Gastrocnemius medialis (tissue), 4 donors: ENCODE measurements around the gene XPA. TPM values are rescaled to one million over a fixed set of nuclear protein-coding genes. Genes with fewer than 3 reads are reported as not detected.
A peak's percentile ranks its signal among the peaks of the same experiment; 100 is the strongest.

ENCODE experiments used
- ATAC-seq, 2 donors: fragments of 150-250 bp; one replicate each; pipeline ENCODE4 v1.9.1; 2016
- DNase-seq, 2 donors: peaks; one replicate each; pipeline ENCODE4 v3.0.0-alpha.2; 2019
- H3K27ac ChIP-seq, 4 donors: fragments of 200-600 bp; sonication (generic); 1 replicate in 1 of 4; 2 replicates in 3 of 4; pipeline ENCODE4 v1.5.1; 2016 to 2018; ENCODE audit warnings: mild to moderate bottlenecking in 2 of 4, moderate library complexity in 1 of 4
- H3K27me3 ChIP-seq, 3 donors: fragments of 200-600 bp; sonication (generic) in 2 of 3; 1 replicate in 1 of 3; 2 replicates in 2 of 3; pipeline versions ENCODE4 v1.5.1 to v1.6.0; 2016 to 2019; ENCODE audit warnings: mild to moderate bottlenecking in 1 of 3, moderate library complexity in 1 of 3
- H3K36me3 ChIP-seq, 2 donors: fragments of 200-600 bp; sonication (generic) in 1 of 2; one replicate each; pipeline ENCODE4 v1.5.1; 2017 to 2018
- H3K4me1 ChIP-seq, 2 donors: fragments of 200-600 bp; sonication (generic) in 1 of 2; one replicate each; pipeline ENCODE4 v1.5.1; 2016 to 2017; ENCODE audit warnings: mild to moderate bottlenecking in 2 of 2
- H3K4me3 ChIP-seq, 4 donors: fragments of 200-600 bp; sonication (generic) in 3 of 4; 1 replicate in 1 of 4; 2 replicates in 3 of 4; pipeline ENCODE4 v1.5.1; 2016 to 2019; ENCODE audit warnings: mild to moderate bottlenecking in 2 of 4
- H3K9me3 ChIP-seq, 3 donors: fragments of 200-600 bp; sonication (generic) in 2 of 3; 1 replicate in 1 of 3; 2 replicates in 2 of 3; pipeline ENCODE4 v1.5.1; 2016 to 2019
- POLR2A ChIP-seq, 2 donors: fragments of 450-650 bp; IDR thresholded peaks; one replicate each; pipeline ENCODE4 v1.6.1; 2017; ENCODE audit warnings: antibody characterized with exemption in 2 of 2, mild to moderate bottlenecking in 2 of 2, moderate library complexity in 2 of 2
- in situ Hi-C, 4 donors: fragments of 200-750 bp; cut with MboI; loops; one replicate each; pipeline versions ENCODE4 v1.15.0 to v1.8.0; 2017; ENCODE audit warnings: low sequenced_read_pairs in 4 of 4
- intact Hi-C: fragments of 100-400 bp; cut with DNase I; formaldehyde crosslinking; loops from one replicate; pipeline ENCODE4 v1.15.1; 2023; ENCODE audit warnings: low total_unique reads
- total RNA-seq, 4 donors: library from RNA; depleted of rRNA; stranded (reverse); fragments of >200 nt; gene quantifications; one replicate each; pipeline versions ENCODE4 v1.1.0 to v1.2.3, GENCODE V29; 2016
- TF ChIP-seq, protein P1 (sequence below), 5 experiments: fragments of 450-650 bp in 3 of 5; fragments of 200-600 bp in 2 of 5; sonication (generic) in 2 of 5; IDR thresholded peaks in 4 of 5; conservative IDR thresholded peaks in 1 of 5; 1 replicate in 4 of 5; 2 replicates in 1 of 5; pipeline ENCODE4 v1.5.1; 2016 to 2019; ENCODE audit warnings: antibody characterized with exemption in 5 of 5, mild to moderate bottlenecking in 3 of 5, moderate library complexity in 3 of 5

Gene XPA
- total RNA-seq, 4 donors from 2014 or later: 4.8 to 14.8 (median 9.7) TPM

- in situ Hi-C loops (no loop called here), intact Hi-C loops (loop anchor here (2.0 to 10.0 kb wide), 6 partner anchors 63 to 1219 kb away; partner anchors contain the start of genes ANKS6, ANP32B, TBC1D2 and XPA)
- TF ChIP-seq, protein P1, sequence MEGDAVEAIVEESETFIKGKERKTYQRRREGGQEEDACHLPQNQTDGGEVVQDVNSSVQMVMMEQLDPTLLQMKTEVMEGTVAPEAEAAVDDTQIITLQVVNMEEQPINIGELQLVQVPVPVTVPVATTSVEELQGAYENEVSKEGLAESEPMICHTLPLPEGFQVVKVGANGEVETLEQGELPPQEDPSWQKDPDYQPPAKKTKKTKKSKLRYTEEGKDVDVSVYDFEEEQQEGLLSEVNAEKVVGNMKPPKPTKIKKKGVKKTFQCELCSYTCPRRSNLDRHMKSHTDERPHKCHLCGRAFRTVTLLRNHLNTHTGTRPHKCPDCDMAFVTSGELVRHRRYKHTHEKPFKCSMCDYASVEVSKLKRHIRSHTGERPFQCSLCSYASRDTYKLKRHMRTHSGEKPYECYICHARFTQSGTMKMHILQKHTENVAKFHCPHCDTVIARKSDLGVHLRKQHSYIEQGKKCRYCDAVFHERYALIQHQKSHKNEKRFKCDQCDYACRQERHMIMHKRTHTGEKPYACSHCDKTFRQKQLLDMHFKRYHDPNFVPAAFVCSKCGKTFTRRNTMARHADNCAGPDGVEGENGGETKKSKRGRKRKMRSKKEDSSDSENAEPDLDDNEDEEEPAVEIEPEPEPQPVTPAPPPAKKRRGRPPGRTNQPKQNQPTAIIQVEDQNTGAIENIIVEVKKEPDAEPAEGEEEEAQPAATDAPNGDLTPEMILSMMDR (IDR thresholded peaks at IDR 0.05 in 4 of 5, conservative IDR thresholded peaks at IDR 0.05 in 1 of 5): no peak
- TF ChIP-seq POLR2A (IDR thresholded peaks at IDR 0.05): no peak
- ATAC-seq (peak; percentile 7 to 8), DNase-seq (no peak)
- Histone ChIP-seq H3K4me1 (peaks cover 56 to 60% of the 10 kb centered on the region in 2 donors), H3K27me3 (no peaks in the 10 kb centered on the region), H3K27ac (peak overlapping the region; percentile 91 to 99 (median 98)), H3K4me3 (peak overlapping the region; percentile 86 to 92 (median 88)), H3K36me3 (no peaks in the 10 kb centered on the region), H3K9me3 (no peaks in the 10 kb centered on the region)
Observed at GRCh38 chr9:97633859-97634490, 63.2 kb downstream of the XPA start.

DNA sequence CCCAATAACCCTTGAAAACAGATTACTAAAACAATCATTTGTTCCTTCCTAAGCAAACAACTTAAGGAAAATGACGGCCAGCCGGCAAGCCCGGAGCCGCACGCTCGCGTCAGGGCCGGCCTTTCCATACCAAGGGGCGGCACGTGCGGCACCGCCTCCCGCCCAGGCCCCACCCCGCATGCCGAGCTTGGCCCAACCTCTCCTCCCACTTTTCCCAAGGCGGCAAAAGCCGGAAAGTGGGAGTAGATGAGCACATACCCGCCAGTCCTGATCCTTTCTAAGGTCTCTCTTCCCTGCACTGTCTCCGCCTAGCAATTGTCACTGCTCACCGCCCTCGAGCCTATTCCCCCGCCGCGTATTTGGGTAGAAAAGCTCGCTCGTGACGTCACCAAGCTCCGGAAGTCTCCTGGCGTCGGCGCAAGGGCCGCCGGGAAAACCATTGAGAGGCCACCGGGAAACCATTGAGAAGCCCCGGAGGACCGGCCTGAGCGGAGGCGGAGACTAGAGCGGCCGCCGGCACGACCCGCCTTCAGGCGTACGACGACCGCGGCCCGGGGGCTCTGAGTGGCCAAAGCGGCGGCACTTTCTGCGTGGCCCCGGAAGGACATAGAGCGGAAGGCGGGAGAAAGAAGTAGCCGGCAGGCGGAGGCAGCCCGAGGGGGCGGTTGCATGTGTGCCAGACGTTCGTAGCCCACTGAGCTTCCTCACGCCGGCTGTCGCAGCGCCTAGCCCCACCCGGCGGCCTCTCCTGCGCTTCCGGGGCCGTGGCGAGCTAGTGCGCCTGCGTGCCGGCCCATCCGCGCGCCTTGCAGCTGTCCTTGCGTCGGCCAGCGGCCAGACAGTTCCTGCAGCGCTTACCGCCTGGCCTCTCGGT lies 63.9 kb downstream of the XPA start, which contains the start of the genes NCBP1 and TSTD2:
Gene NCBP1, plus strand, starts transcription at position 837 of the 874 bp plus-strand sequence. CDS start 61 bp downstream, outside the sequence.
Gene TSTD2, minus strand, starts transcription at position 384 of the 874 bp plus-strand sequence. CDS start 5,806 bp downstream, outside the sequence.
- in situ Hi-C loops (no loop called here), intact Hi-C loops (loop anchor here (2.0 to 10.0 kb wide), 6 partner anchors 64 to 1218 kb away; partner anchors contain the start of genes ANKS6, ANP32B, TBC1D2 and XPA)
- Histone ChIP-seq H3K36me3 (no peaks in the 10 kb centered on the region), H3K4me1 (peaks cover 53 to 56% of the 10 kb centered on the region in 2 donors), H3K9me3 (no peaks in the 10 kb centered on the region), H3K27me3 (no peaks in the 10 kb centered on the region), H3K4me3 (peak within 1 kb of the TSS; percentile 86 to 92 (median 88)), H3K27ac (peak within 1 kb of the TSS; percentile 91 to 99 (median 98))
- TF ChIP-seq POLR2A (IDR thresholded peaks at IDR 0.05): peak; percentile 83 to 87
- TF ChIP-seq, protein P1 (IDR thresholded peaks at IDR 0.05 in 4 of 5, conservative IDR thresholded peaks at IDR 0.05 in 1 of 5): peak in 1 of 5 experiments; percentile 8
- DNase-seq (peak; percentile 96 to 98), ATAC-seq (peak; percentile 87 to 88)

- peak; percentile 16 to 42 for ATAC-seq
- H3K4me3 ChIP-seq: peak overlapping the region; percentile 86 to 92 (median 88)
- peak; percentile 29 to 55 for DNase-seq
- TF ChIP-seq, protein P1 (IDR thresholded peaks at IDR 0.05 in 4 of 5, conservative IDR thresholded peaks at IDR 0.05 in 1 of 5): no peak
- no peak for TF ChIP-seq POLR2A (IDR thresholded peaks at IDR 0.05)
- H3K4me1 ChIP-seq: peaks cover 50 to 56% of the 10 kb centered on the region in 2 donors
- no peaks in the 10 kb centered on the region for H3K27me3 ChIP-seq
- peak overlapping the region; percentile 91 to 99 (median 98) for H3K27ac ChIP-seq
- H3K9me3 ChIP-seq: no peaks in the 10 kb centered on the region
- no peaks in the 10 kb centered on the region for H3K36me3 ChIP-seq
- intact Hi-C loops (loop anchor here (2.0 to 10.0 kb wide), 6 partner anchors 64 to 1218 kb away; partner anchors contain the start of genes ANKS6, ANP32B, TBC1D2 and XPA), in situ Hi-C loops (no loop called here)
Observed at GRCh38 chr9:97632248-97632984, 64.7 kb downstream of the XPA start.

DNA sequence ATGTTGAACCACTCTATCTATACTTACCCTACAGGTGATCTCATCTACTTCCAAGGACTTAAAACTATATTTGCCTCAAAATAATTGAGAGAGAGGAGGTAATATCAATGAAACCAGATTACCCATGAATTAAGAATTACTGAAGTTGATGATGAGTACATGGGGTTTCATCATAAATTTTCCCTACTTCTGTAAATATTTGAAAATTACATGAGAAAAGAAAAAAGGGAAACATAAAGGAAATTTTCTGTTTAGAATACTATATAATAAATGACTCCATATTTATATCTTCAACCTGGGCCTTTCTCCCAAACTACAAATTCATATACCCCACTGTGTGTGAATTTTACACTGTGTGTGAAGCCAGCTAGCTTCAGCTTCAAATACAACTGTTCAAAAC lies 66.5 kb downstream of the XPA start:
- H3K9me3 ChIP-seq: no peaks in the 10 kb centered on the region
- H3K27me3 ChIP-seq: no peaks in the 10 kb centered on the region
- peak overlapping the region in 1 of 4 donors; percentile 91 for H3K27ac ChIP-seq
- intact Hi-C loops: loop anchor here (5.0 to 10.0 kb wide), 5 partner anchors 354 to 1216 kb away; partner anchors contain the start of genes ANKS6, ANP32B, TBC1D2 and ZNF367
- in situ Hi-C loops: no loop called here
- peaks cover 51 to 53% of the 10 kb centered on the region in 2 donors for H3K4me1 ChIP-seq
- DNase-seq: no peak
- no peak for ATAC-seq
- no peak overlapping the region for H3K4me3 ChIP-seq
- H3K36me3 ChIP-seq: peaks cover 0 to under 1% of the 10 kb centered on the region in 2 donors
- TF ChIP-seq, protein P1 (IDR thresholded peaks at IDR 0.05 in 4 of 5, conservative IDR thresholded peaks at IDR 0.05 in 1 of 5): no peak
- no peak for TF ChIP-seq POLR2A (IDR thresholded peaks at IDR 0.05)
